Measurements from ENCODE around the gene PAX8. TPM values are rescaled to one million over a fixed set of nuclear protein-coding genes. Genes with fewer than 3 reads are reported as not detected.

PAX8 gene
- total and polyA plus RNA-seq, 5 experiments from 2014 or later, result 0.52 to 1.6 (median 0.73) TPM

DNA sequence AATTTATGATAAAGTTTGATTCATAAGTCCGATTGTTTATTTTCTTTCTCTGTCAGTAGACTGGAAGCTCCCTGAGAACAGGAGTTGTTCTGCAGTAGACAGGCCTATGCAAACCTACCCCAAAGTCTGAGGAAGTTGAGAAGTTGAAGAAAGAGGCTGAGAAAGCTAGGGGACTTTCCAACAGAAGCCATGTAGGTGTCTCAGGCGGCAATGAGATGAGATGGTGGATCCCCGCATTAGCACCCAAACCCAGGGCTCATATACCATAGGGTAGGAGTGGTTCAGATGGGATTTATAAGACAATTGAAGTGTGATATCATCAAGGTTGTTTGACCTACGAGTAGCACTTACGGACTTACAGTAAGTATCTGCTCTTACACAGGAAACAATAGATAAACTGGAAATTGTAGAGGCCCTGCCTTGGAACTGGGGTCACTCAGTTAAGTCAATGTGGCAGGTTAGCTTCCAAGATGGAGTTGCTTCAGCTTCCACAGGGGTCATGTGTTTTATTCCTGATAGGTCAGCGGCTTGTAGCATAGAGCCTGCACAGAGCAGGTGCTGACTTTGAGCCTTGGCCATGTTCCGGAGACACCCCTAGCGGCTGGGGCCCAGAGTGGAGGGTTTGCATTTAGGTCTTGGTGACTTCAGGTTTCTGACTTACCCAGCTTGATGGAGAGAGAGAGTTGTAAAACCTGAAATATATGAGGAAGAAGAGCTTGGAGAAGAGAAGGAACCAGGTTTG, 107.2 kb downstream of the PAX8 start:
- peaks cover 46 to 84% (median 78%) of the 10 kb centered on the region in 4 donors for H3K4me1 Mint-ChIP-seq
- peaks cover 0 to 5% (median 3%) of the 10 kb centered on the region in 3 donors for H3K36me3 Mint-ChIP-seq
- POLR2A ChIA-PET, result interaction anchor here (1.0 to 19.8 kb wide), 5 partner anchors 10 to 64 kb away, joined by 3 to 318 read pairs (median 6); no protein-coding TSS in a partner anchor
- peaks cover 0 to 2% (median 0%) of the 10 kb centered on the region in 5 donors for H3K27me3 Mint-ChIP-seq
- no peak for ATAC-seq
- H3K4me3 Mint-ChIP-seq, result peak overlapping the region; percentile 19 to 95 (median 58)
- peaks cover 0 to 2% (median 0%) of the 10 kb centered on the region in 9 donors for H3K9me3 Mint-ChIP-seq
- H3K27ac Mint-ChIP-seq, result peak overlapping the region; percentile 41 to 97 (median 90)
- no peak for DNase-seq

GRCh38 chr2:113169586-113169985, 109.1 kb downstream of the PAX8 start:
- POLR2A ChIA-PET, result interaction anchor here (0.8 to 19.8 kb wide), 2 partner anchors 8 to 31 kb away, joined by 3 to 318 read pairs; no protein-coding TSS in a partner anchor
- Mint-ChIP-seq H3K27ac (peak overlapping the region; percentile 72 to 97 (median 92)), H3K36me3 (no peaks in the 10 kb centered on the region), H3K9me3 (no peaks in the 10 kb centered on the region), H3K4me3 (peak overlapping the region in 8 of 10 donors; percentile 13 to 74 (median 57)), H3K4me1 (peaks cover 46 to 88% (median 79%) of the 10 kb centered on the region in 4 donors), H3K27me3 (no peaks in the 10 kb centered on the region)
- ATAC-seq (no peak), DNase-seq (no peak)

DNA sequence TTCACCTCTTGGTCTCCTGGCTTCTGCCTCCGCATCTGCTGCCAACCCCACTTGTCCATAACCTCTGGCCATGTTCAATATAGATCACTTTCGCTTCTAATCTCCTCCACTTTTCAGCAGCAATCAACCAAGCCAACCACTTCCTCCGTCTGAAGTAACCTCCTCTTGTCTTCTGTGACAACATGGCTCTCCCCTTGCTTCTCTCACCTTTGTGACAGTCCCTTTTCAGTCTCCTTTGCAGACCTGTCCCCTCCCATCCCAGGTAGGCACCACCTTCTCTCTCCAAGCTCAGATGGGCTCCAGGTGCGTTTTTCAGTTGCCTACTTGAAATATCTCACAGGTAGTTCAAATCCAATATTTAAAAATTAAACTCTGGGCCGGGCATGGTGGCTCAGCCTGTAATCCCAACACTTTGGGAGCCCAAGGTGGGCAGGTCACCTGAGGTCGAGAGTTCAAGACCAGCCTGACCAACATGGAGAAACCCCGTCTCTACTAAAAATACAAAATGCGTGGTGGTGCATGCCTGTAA, 109.7 kb downstream of the PAX8 start:
- POLR2A ChIA-PET, result interaction anchor here (0.8 to 19.8 kb wide), 3 partner anchors 6 to 31 kb away, joined by 3 to 318 read pairs (median 318); partner anchors contain the start of gene PSD4
- DNase-seq (peak in 8 of 10 donors; percentile 23 to 73 (median 52)), ATAC-seq (peak; percentile 52 to 58)
- peak overlapping the region; percentile 90 to 99 (median 99) for H3K27ac Mint-ChIP-seq
- H3K4me1 Mint-ChIP-seq, result peaks cover 49 to 89% (median 83%) of the 10 kb centered on the region in 4 donors
- no peaks in the 10 kb centered on the region for H3K9me3 Mint-ChIP-seq
- H3K27me3 Mint-ChIP-seq, result no peaks in the 10 kb centered on the region
- peak overlapping the region; percentile 65 to 79 (median 74) for H3K4me3 Mint-ChIP-seq
- no peaks in the 10 kb centered on the region for H3K36me3 Mint-ChIP-seq

DNA sequence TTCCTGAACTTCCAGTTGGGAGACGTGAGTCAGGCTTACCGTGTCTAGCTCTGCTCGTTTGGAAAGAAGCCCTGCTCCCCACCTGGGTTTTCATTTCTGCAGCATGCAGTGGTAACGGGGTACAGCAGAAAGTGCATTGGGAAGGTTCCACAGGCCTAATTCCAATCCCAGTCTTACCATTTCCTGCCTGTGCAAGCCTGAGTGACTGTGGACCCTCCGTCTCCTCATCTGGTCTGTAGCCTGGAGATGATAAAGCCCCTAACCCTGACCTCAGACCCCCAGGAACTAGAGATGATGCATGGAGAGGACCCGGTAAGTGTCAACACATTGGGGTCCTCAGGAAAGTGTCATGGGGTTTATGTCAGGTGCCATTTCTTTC, 110.8 kb downstream of the PAX8 start:
- Mint-ChIP-seq H3K9me3 (no peaks in the 10 kb centered on the region), H3K36me3 (no peaks in the 10 kb centered on the region), H3K4me1 (peaks cover 45 to 84% (median 77%) of the 10 kb centered on the region in 4 donors), H3K27ac (peak overlapping the region; percentile 90 to 99 (median 99)), H3K4me3 (peak overlapping the region; percentile 65 to 85 (median 74)), H3K27me3 (no peaks in the 10 kb centered on the region)
- no peak for DNase-seq
- ATAC-seq, result no peak
- POLR2A ChIA-PET, result interaction anchor here (0.6 to 19.8 kb wide), 5 partner anchors 6 to 169 kb away, joined by 3 to 318 read pairs (median 6); partner anchors contain the start of gene PSD4

GRCh38 chr2:113167115-113167932, 111.4 kb downstream of the PAX8 start:
- peak; percentile 69 to 72 for ATAC-seq
- peak in 5 of 10 donors; percentile 28 to 51 (median 33) for DNase-seq
- no peaks in the 10 kb centered on the region for H3K36me3 Mint-ChIP-seq
- peak overlapping the region; percentile 51 to 83 (median 74) for H3K4me3 Mint-ChIP-seq
- POLR2A ChIA-PET, result interaction anchor here (0.6 to 19.8 kb wide), 5 partner anchors 5 to 168 kb away, joined by 3 to 318 read pairs (median 6); partner anchors contain the start of gene PSD4
- peaks cover 44 to 84% (median 77%) of the 10 kb centered on the region in 4 donors for H3K4me1 Mint-ChIP-seq
- H3K27ac Mint-ChIP-seq, result peak overlapping the region; percentile 90 to 99 (median 99)
- H3K9me3 Mint-ChIP-seq, result no peaks in the 10 kb centered on the region
- H3K27me3 Mint-ChIP-seq, result no peaks in the 10 kb centered on the region

- DNase-seq (no peak), ATAC-seq (no peak)
- H3K36me3 Mint-ChIP-seq, result no peaks in the 10 kb centered on the region
- H3K27ac Mint-ChIP-seq, result peak overlapping the region; percentile 77 to 99 (median 99)
- no peaks in the 10 kb centered on the region for H3K9me3 Mint-ChIP-seq
- H3K4me3 Mint-ChIP-seq, result peak overlapping the region in 2 of 10 donors; percentile 24 to 74
- H3K4me1 Mint-ChIP-seq, result peaks cover 37 to 78% (median 67%) of the 10 kb centered on the region in 4 donors
- POLR2A ChIA-PET, result interaction anchor here (1.0 to 19.8 kb wide), 3 partner anchors 4 to 18 kb away, joined by 3 to 318 read pairs (median 318); partner anchors contain the start of gene PSD4
- no peaks in the 10 kb centered on the region for H3K27me3 Mint-ChIP-seq
Observed at GRCh38 chr2:113166187-113166645, 112.5 kb downstream of the PAX8 start.

Other genes with a start within 250 kb of the PAX8 start
- gene IL36B, start 226.1 kb downstream of the PAX8 start, total RNA-seq, result not detected
- not detected for gene IL36B, start 226.1 kb downstream of the PAX8 start, polyA plus RNA-seq
- gene IL36RN, start 219.7 kb downstream of the PAX8 start, total RNA-seq, result not detected
- gene IL36RN, start 219.7 kb downstream of the PAX8 start, polyA plus RNA-seq, result not detected
- gene IL1F10, start 211.0 kb downstream of the PAX8 start, total RNA-seq, result not detected
- not detected for gene IL1F10, start 211.0 kb downstream of the PAX8 start, polyA plus RNA-seq
- 1 to 10 TPM in 1 of 2 experiments, not detected in 1; 1.2 TPM for gene IL1RN, start 151.3 kb downstream of the PAX8 start, total RNA-seq
- not detected for gene IL1RN, start 151.3 kb downstream of the PAX8 start, polyA plus RNA-seq
- gene PSD4, start 105.0 kb downstream of the PAX8 start, total RNA-seq, result 100 to 1,000 TPM; 118 to 124 TPM
- 10 to 100 TPM; 22.8 to 44.1 (median 29.9) TPM for gene PSD4, start 105.0 kb downstream of the PAX8 start, polyA plus RNA-seq
- gene ZNG1B, start 158.8 kb upstream of the PAX8 start, total RNA-seq, result 10 to 100 TPM; 47.6 to 48.5 TPM
- 10 to 100 TPM; 22.5 to 25.1 (median 23.4) TPM for gene ZNG1B, start 158.8 kb upstream of the PAX8 start, polyA plus RNA-seq
- under 1 TPM; 0.21 to 0.41 TPM for gene FOXD4L1, start 219.7 kb upstream of the PAX8 start, total RNA-seq
- gene FOXD4L1, start 219.7 kb upstream of the PAX8 start, polyA plus RNA-seq, result not detected

Measured in naive thymus-derived CD8-positive, alpha-beta T cell (primary cell).